Glutamatergic neuron (in vitro differentiated cells): ENCODE results near the gene FRAT1. TPM values are rescaled to one million over a fixed set of nuclear protein-coding genes. Genes with fewer than 3 reads are reported as not detected.

ENCODE experiments used
- DNase-seq: peaks from one replicate; pipeline ENCODE4 v3.0.0; 2022
- H3K27ac Mint-ChIP-seq: one replicate; pipeline ENCODE4 v1.8.0; 2020; ENCODE audit warnings: mild to moderate bottlenecking, mixed read lengths, inconsistent platforms; ENCODE audit not compliant: unreplicated experiment
- H3K27me3 Mint-ChIP-seq: one replicate; pipeline ENCODE4 v1.8.0; 2020; ENCODE audit warnings: mild to moderate bottlenecking, moderate library complexity, mixed read lengths, inconsistent platforms; ENCODE audit not compliant: unreplicated experiment
- H3K36me3 Mint-ChIP-seq: one replicate; pipeline ENCODE4 v1.8.0; 2020; ENCODE audit warnings: mild to moderate bottlenecking, mixed read lengths, inconsistent platforms; ENCODE audit not compliant: unreplicated experiment
- H3K4me1 Mint-ChIP-seq: one replicate; pipeline ENCODE4 v1.8.0; 2020; ENCODE audit warnings: mild to moderate bottlenecking, low read depth, mixed read lengths, inconsistent platforms; ENCODE audit not compliant: unreplicated experiment
- H3K4me3 Mint-ChIP-seq: one replicate; pipeline ENCODE4 v1.8.0; 2020; ENCODE audit warnings: mild to moderate bottlenecking, mixed read lengths, inconsistent platforms; ENCODE audit not compliant: unreplicated experiment
- H3K9me3 Mint-ChIP-seq: one replicate; pipeline ENCODE4 v1.8.0; 2020; ENCODE audit warnings: mild to moderate bottlenecking, moderate library complexity, mixed read lengths, inconsistent platforms; ENCODE audit not compliant: unreplicated experiment
- CTCF ChIP-seq: fragments of 200-600 bp; sonication (generic); IDR thresholded peaks from one replicate; pipeline ENCODE4 v1.5.0; 2021; ENCODE audit not compliant: partially characterized antibody, unreplicated experiment
- total RNA-seq: library from RNA; stranded (reverse); fragmentation: NEBNext Ultra II Directional; extraction: Animal tissue kit (Norgen Biotek cat#: 25700); gene quantifications from one replicate; pipeline ENCODE4 v1.2.1, GENCODE V29; 2021; ENCODE audit not compliant: unreplicated experiment

FRAT1 gene
- total RNA-seq, 1 donor from 2014 or later, result 10.0 TPM

GRCh38 chr10:97311111-97311626 lies 7.9 kb upstream of the FRAT1 start:
- Mint-ChIP-seq H3K4me1 (no peaks in the 10 kb centered on the region), H3K4me3 (no peak overlapping the region), H3K36me3 (no peaks in the 10 kb centered on the region), H3K9me3 (peaks cover 1% of the 10 kb centered on the region), H3K27ac (no peak overlapping the region), H3K27me3 (no peaks in the 10 kb centered on the region)
- DNase-seq, result no peak
- no peak for TF ChIP-seq CTCF

GRCh38 chr10:97312897-97313296 lies 6.2 kb upstream of the FRAT1 start:
- Mint-ChIP-seq H3K36me3 (no peaks in the 10 kb centered on the region), H3K4me1 (no peaks in the 10 kb centered on the region), H3K9me3 (peaks cover 1% of the 10 kb centered on the region), H3K27me3 (no peaks in the 10 kb centered on the region), H3K27ac (no peak overlapping the region), H3K4me3 (no peak overlapping the region)
- DNase-seq, result no peak
- TF ChIP-seq CTCF, result no peak

GRCh38 chr10:97314671-97315070 lies 4.4 kb upstream of the FRAT1 start:
- Mint-ChIP-seq H3K4me3 (no peak overlapping the region), H3K27ac (no peak overlapping the region), H3K36me3 (no peaks in the 10 kb centered on the region), H3K27me3 (peaks cover 5% of the 10 kb centered on the region), H3K4me1 (peaks cover 3% of the 10 kb centered on the region), H3K9me3 (peaks cover 5% of the 10 kb centered on the region)
- no peak for TF ChIP-seq CTCF
- DNase-seq, result no peak

GRCh38 chr10:97319671-97320479 lies 804 bp downstream of the FRAT1 start:
- no peak for TF ChIP-seq CTCF
- Mint-ChIP-seq H3K9me3 (peaks cover 10% of the 10 kb centered on the region), H3K4me3 (peak overlapping the region; percentile 93), H3K36me3 (no peaks in the 10 kb centered on the region), H3K4me1 (peaks cover 21% of the 10 kb centered on the region), H3K27ac (peak overlapping the region; percentile 80), H3K27me3 (peaks cover 13% of the 10 kb centered on the region)
- peak; percentile 79 for DNase-seq

- H3K4me1 Mint-ChIP-seq, result peaks cover 23% of the 10 kb centered on the region
- no peaks in the 10 kb centered on the region for H3K36me3 Mint-ChIP-seq
- peak; percentile 28 for DNase-seq
- no peak for TF ChIP-seq CTCF
- H3K27me3 Mint-ChIP-seq, result peaks cover 13% of the 10 kb centered on the region
- peaks cover 10% of the 10 kb centered on the region for H3K9me3 Mint-ChIP-seq
- peak overlapping the region; percentile 80 for H3K27ac Mint-ChIP-seq
- H3K4me3 Mint-ChIP-seq, result peak overlapping the region; percentile 93
These were observed 1.5 kb downstream of the FRAT1 start for GRCh38 chr10:97320480-97321031.
